K562 (cell line): ENCODE data around the gene RPS19BP1. TPM values are rescaled to one million over a fixed set of nuclear protein-coding genes. Genes with fewer than 3 reads are reported as not detected.

Experiments
- ATAC-seq: fragments of 200-7000 bp; cut with Tn5 transposase; 3 replicates; pipeline ENCODE4 v1.9.1; 2020; ENCODE audit warnings: moderate library complexity
- BruUV-seq: library from RNA; stranded (reverse); fragments of 400-500 nt; replicated peaks from 2 replicates; lab custom pipeline; 2021; lab: Mats Ljungman, UMichigan
- CTCF ChIA-PET: fragments of 300-600 bp; formaldehyde crosslinking; extraction: SDS; loops from one replicate; lab custom pipeline; 2021; ENCODE audit warnings: low intra/inter-chr PET ratio; lab: Yijun Ruan, JAX
- POLR2A ChIA-PET: fragments of 300-600, 350-650 bp; sonication (Branson Sonifier 250); formaldehyde crosslinking; extraction: SDS; loops from one replicate; lab custom pipeline; 2021; ENCODE audit warnings: antibody characterized with exemption, inconsistent platforms; lab: Yijun Ruan, JAX
- DNase-seq, 4 experiments: peaks; one replicate each; pipeline versions ENCODE4 v3.0.0 to v3.0.0-alpha.2; 2011 to 2018; ENCODE audit warnings: low spot score in 3 of 4, mixed read lengths in 3 of 4; ENCODE audit errors: extremely low read depth in 1 of 4
- FAIRE-seq: peaks from 2 replicates; lab custom pipeline; 2011; peaks lifted over from hg19 to GRCh38; lab: Jason Lieb, UNC
- H2AFZ ChIP-seq: 2 replicates; pipeline ENCODE4 v1.6.0; 2011; ENCODE audit warnings: low read depth, low read length, control low read depth, inconsistent platforms
- H3K27ac ChIP-seq: fragments of 200-600 bp; 3 replicates; pipeline ENCODE4 v1.8.0; 2011; ENCODE audit warnings: low read depth, mild to moderate bottlenecking, control low read depth, inconsistent platforms, low read length, moderate library complexity, mixed read lengths; ENCODE audit errors: extremely low read depth
- H3K27me3 ChIP-seq, 2 experiments: fragments of 300-600 bp in 1 of 2; 2 replicates in 1 of 2; 3 replicates in 1 of 2; pipeline versions ENCODE4 v1.6.0 to v1.8.0; 2011; ENCODE audit warnings: inconsistent platforms in 2 of 2, low read length in 2 of 2, mild to moderate bottlenecking in 1 of 2, mixed read lengths in 1 of 2, moderate library complexity in 1 of 2; ENCODE audit not compliant: control insufficient read depth in 2 of 2, insufficient read depth in 2 of 2
- H3K36me3 ChIP-seq: fragments of 300-600 bp; 3 replicates; pipeline ENCODE4 v1.8.0; 2011; ENCODE audit warnings: mild to moderate bottlenecking, low read length, inconsistent platforms; ENCODE audit not compliant: control insufficient read depth, insufficient read depth
- H3K4me1 ChIP-seq, 2 experiments: fragments of 200-600 bp in 1 of 2; replicated peaks in 1 of 2; 2 replicates in 1 of 2; 3 replicates in 1 of 2; pipeline versions ENCODE4 v1.5.1 to v1.8.0; 2011; ENCODE audit warnings: inconsistent platforms in 2 of 2, low read length in 2 of 2, mild to moderate bottlenecking in 1 of 2, mixed read lengths in 1 of 2, moderate library complexity in 1 of 2; ENCODE audit not compliant: control insufficient read depth in 2 of 2, insufficient read depth in 2 of 2
- H3K4me2 ChIP-seq: 2 replicates; pipeline ENCODE4 v1.6.1; 2011; ENCODE audit warnings: low read length, control low read depth, inconsistent platforms, mixed read lengths; ENCODE audit not compliant: insufficient read depth
- H3K4me3 ChIP-seq: fragments of 200-600 bp; sonication (generic), shearing (Covaris generic); 2 replicates; pipeline ENCODE4 v1.5.1; 2016; ENCODE audit warnings: control low read depth, inconsistent platforms
- H3K79me2 ChIP-seq: fragments of 200-600 bp; 3 replicates; pipeline ENCODE4 v1.8.0; 2011; ENCODE audit warnings: low read length, inconsistent platforms; ENCODE audit not compliant: control insufficient read depth, insufficient read depth
- H3K9ac ChIP-seq, 2 experiments: 2 replicates each; pipeline versions ENCODE4 v1.6.0 to v1.6.1; 2011; ENCODE audit warnings: low read depth in 2 of 2, low read length in 2 of 2, control low read depth in 1 of 2, inconsistent platforms in 1 of 2, mild to moderate bottlenecking in 1 of 2, mixed read lengths in 1 of 2; ENCODE audit not compliant: insufficient read depth in 1 of 2
- H3K9me1 ChIP-seq: one replicate; pipeline ENCODE4 v1.6.0; 2011; ENCODE audit warnings: inconsistent platforms, mild to moderate bottlenecking, low read length, moderate library complexity; ENCODE audit not compliant: control insufficient read depth, insufficient read depth
- H3K9me3 ChIP-seq: replicated peaks from 2 replicates; pipeline ENCODE4 v1.5.1; 2011; ENCODE audit warnings: low read depth, low read length, inconsistent platforms; ENCODE audit not compliant: control insufficient read depth, insufficient read depth
- H4K20me1 ChIP-seq: replicated peaks from 2 replicates; pipeline ENCODE4 v1.6.1; 2011; ENCODE audit warnings: low read length, inconsistent platforms, mixed read lengths; ENCODE audit not compliant: control insufficient read depth, insufficient read depth
- DIDO1 ChIP-seq: fragments of 450-650 bp; IDR thresholded peaks from 2 replicates; pipeline ENCODE4 v1.6.1; 2016; ENCODE audit warnings: low read depth, missing biosample characterization, missing genetic modification characterization
- KLF6 ChIP-seq: fragments of 250-450 bp; sonication (Bioruptor Pico); IDR thresholded peaks from 2 replicates; pipeline ENCODE4 v1.4.0; 2020; ENCODE audit warnings: mild to moderate bottlenecking, moderate library complexity, borderline replicate concordance
- NR2F6 ChIP-seq: fragments of 450-650 bp; formaldehyde crosslinking; IDR thresholded peaks from 2 replicates; pipeline ENCODE4 v1.4.0; 2020; ENCODE audit warnings: mild to moderate bottlenecking
- POLR2A ChIP-seq: fragments of 450-650 bp; conservative IDR thresholded peaks from 2 replicates; pipeline ENCODE4 v1.6.1; 2016
- RBFOX2 ChIP-seq: fragments of 200-400 bp; formaldehyde crosslinking; IDR thresholded peaks from 2 replicates; pipeline ENCODE4 v1.6.1; 2017; ENCODE audit warnings: low read depth, mild to moderate bottlenecking, low read length, moderate library complexity
- RNF2 ChIP-seq: sonication (generic); IDR thresholded peaks from 2 replicates; pipeline ENCODE4 v1.6.1; 2016
- SMAD1 ChIP-seq: fragments of 150-350 bp; IDR thresholded peaks from 2 replicates; pipeline ENCODE4 v1.6.1; 2014; ENCODE audit warnings: low read length, low read depth; ENCODE audit not compliant: partially characterized antibody
- SNRNP70 ChIP-seq: fragments of 200-400 bp; formaldehyde crosslinking; optimal IDR thresholded peaks from 2 replicates; pipeline ENCODE3; 2017; ENCODE audit warnings: low read depth, low read length
- U2AF1 ChIP-seq: fragments of 200-400 bp; formaldehyde crosslinking; optimal IDR thresholded peaks from 2 replicates; pipeline ENCODE3; 2017; ENCODE audit warnings: mild to moderate bottlenecking, low read depth, low read length, moderate library complexity
- ZNF121 ChIP-seq: sonication (generic); formaldehyde crosslinking; conservative IDR thresholded peaks from 2 replicates; pipeline ENCODE4 v1.8.0; 2022; ENCODE audit warnings: missing genetic modification reagents
- ZNF253 ChIP-seq: fragments of 250-450 bp; sonication (Bioruptor Pico); conservative IDR thresholded peaks from 2 replicates; pipeline ENCODE4 v1.6.1; 2021; ENCODE audit warnings: mild to moderate bottlenecking
- WGBS: fragments of 100-300 bp; shearing (Covaris generic); methylation state at CpG from one replicate; pipeline ENCODE4 v1.1.6; 2016; ENCODE audit warnings: low coverage, mixed read lengths; ENCODE audit not compliant: insufficient coverage; ENCODE audit errors: missing lambda C conversion rate; 5-methylcytosine and 5-hydroxymethylcytosine counted together
- in situ Hi-C: fragments of 300-500 bp; cut with MboI; formaldehyde crosslinking; loops from 4 replicates; pipeline ENCODE4 v1.15.0; 2018; ENCODE audit warnings: inconsistent platforms, mixed read lengths
- intact Hi-C: fragments of 100-400 bp; cut with micrococcal nuclease; formaldehyde crosslinking; loops from 2 replicates; pipeline ENCODE4 v1.14.2; 2022
- polyA plus RNA-seq, 8 experiments: library from polyadenylated mRNA; depleted of rRNA in 4 of 8; stranded (reverse) in 5 of 8; unstranded in 3 of 8; fragments of >200 nt; fragmentation: Nextera tagmentation in 2 of 8; fragmentation: Illumina TruSeq in 1 of 8; extraction: Ambion mirVana in 2 of 8; extraction: Trizol in 1 of 8; gene quantifications; 2 replicates each; pipeline versions ENCODE4 v1.2.1 to v1.2.3, GENCODE V29; 2011 to 2014; ENCODE audit warnings: inconsistent platforms in 1 of 8, missing spikeins in 1 of 8
- total RNA-seq, 7 experiments: library from RNA; depleted of rRNA in 6 of 7; stranded (reverse); fragments of >200 nt in 6 of 7; fragmentation: Illumina TruSeq in 2 of 7; extraction: Trizol in 2 of 7; gene quantifications; 2 replicates each; pipeline versions ENCODE4 v1.2.1 to v1.2.3, GENCODE V29; 2011 to 2021; ENCODE audit warnings: low replicate concordance in 1 of 7
- TF ChIP-seq, protein P1 (sequence below), 2 experiments: fragments of 450-650 bp; IDR thresholded peaks; 2 replicates each; pipeline ENCODE4 v1.6.1; 2016
- TF ChIP-seq, protein P2 (sequence below): sonication (generic); formaldehyde crosslinking; IDR thresholded peaks from 2 replicates; pipeline ENCODE4 v1.4.0; 2020; ENCODE audit warnings: mild to moderate bottlenecking, missing genetic modification reagents
- TF ChIP-seq, protein P3 (sequence below): sonication (generic); formaldehyde crosslinking; IDR thresholded peaks from 2 replicates; pipeline ENCODE4 v1.8.0; 2022; ENCODE audit warnings: mild to moderate bottlenecking, missing genetic modification reagents

Gene RPS19BP1
- total and polyA plus RNA-seq, 9 of the 15 experiments (the other 6 are each of a cell fraction or from before 2014, with no cell fraction given) = 3.0 to 223 (median 84.3) TPM

DNA sequence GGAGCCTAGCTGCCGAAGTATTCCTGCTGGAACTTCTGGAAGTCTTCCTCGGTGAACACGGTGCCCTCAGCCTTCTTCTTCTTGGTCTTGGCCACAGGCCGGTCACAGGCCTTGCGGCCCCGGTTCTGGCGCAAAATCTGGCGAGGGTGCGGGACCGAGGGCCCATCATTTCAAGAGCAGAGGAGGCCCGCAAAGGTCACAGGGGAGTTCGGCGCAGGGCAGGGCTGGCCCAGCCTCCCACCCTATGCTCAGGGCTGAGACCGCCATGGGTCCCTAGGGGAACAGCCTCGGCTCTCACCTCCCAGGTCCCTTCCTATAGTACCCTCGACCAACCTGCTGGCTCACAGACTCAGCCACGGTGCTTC, 3.1 kb downstream of the RPS19BP1 start:
- peaks cover 27 to 54% of the 10 kb centered on the region in 2 experiments; a peak in 4 of 5 replicates for H3K4me1 ChIP-seq
- TF ChIP-seq ZNF253 (no peak), NR2F6 (CRISPR knock-in tag) (no peak), DIDO1 (no peak), SMAD1 (no peak), SNRNP70 (no peak), KLF6 (CRISPR knock-in tag) (no peak), RNF2 (no peak; the same call in 1 of the 2 replicates), RBFOX2 (peak; percentile 36), ZNF121 (CRISPR knock-in tag) (no peak), U2AF1 (no peak), POLR2A (0 out of 2 replicates have a peak, but pooled peaks have one; percentile 20)
- TF ChIP-seq, protein P1, sequence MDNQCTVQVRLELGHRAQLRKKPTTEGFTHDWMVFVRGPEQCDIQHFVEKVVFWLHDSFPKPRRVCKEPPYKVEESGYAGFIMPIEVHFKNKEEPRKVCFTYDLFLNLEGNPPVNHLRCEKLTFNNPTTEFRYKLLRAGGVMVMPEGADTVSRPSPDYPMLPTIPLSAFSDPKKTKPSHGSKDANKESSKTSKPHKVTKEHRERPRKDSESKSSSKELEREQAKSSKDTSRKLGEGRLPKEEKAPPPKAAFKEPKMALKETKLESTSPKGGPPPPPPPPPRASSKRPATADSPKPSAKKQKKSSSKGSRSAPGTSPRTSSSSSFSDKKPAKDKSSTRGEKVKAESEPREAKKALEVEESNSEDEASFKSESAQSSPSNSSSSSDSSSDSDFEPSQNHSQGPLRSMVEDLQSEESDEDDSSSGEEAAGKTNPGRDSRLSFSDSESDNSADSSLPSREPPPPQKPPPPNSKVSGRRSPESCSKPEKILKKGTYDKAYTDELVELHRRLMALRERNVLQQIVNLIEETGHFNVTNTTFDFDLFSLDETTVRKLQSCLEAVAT (IDR thresholded peaks at IDR 0.05) = no peak
- TF ChIP-seq, protein P2, sequence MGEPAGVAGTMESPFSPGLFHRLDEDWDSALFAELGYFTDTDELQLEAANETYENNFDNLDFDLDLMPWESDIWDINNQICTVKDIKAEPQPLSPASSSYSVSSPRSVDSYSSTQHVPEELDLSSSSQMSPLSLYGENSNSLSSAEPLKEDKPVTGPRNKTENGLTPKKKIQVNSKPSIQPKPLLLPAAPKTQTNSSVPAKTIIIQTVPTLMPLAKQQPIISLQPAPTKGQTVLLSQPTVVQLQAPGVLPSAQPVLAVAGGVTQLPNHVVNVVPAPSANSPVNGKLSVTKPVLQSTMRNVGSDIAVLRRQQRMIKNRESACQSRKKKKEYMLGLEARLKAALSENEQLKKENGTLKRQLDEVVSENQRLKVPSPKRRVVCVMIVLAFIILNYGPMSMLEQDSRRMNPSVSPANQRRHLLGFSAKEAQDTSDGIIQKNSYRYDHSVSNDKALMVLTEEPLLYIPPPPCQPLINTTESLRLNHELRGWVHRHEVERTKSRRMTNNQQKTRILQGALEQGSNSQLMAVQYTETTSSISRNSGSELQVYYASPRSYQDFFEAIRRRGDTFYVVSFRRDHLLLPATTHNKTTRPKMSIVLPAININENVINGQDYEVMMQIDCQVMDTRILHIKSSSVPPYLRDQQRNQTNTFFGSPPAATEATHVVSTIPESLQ (CRISPR knock-in tag) = no peak
- TF ChIP-seq, protein P3, sequence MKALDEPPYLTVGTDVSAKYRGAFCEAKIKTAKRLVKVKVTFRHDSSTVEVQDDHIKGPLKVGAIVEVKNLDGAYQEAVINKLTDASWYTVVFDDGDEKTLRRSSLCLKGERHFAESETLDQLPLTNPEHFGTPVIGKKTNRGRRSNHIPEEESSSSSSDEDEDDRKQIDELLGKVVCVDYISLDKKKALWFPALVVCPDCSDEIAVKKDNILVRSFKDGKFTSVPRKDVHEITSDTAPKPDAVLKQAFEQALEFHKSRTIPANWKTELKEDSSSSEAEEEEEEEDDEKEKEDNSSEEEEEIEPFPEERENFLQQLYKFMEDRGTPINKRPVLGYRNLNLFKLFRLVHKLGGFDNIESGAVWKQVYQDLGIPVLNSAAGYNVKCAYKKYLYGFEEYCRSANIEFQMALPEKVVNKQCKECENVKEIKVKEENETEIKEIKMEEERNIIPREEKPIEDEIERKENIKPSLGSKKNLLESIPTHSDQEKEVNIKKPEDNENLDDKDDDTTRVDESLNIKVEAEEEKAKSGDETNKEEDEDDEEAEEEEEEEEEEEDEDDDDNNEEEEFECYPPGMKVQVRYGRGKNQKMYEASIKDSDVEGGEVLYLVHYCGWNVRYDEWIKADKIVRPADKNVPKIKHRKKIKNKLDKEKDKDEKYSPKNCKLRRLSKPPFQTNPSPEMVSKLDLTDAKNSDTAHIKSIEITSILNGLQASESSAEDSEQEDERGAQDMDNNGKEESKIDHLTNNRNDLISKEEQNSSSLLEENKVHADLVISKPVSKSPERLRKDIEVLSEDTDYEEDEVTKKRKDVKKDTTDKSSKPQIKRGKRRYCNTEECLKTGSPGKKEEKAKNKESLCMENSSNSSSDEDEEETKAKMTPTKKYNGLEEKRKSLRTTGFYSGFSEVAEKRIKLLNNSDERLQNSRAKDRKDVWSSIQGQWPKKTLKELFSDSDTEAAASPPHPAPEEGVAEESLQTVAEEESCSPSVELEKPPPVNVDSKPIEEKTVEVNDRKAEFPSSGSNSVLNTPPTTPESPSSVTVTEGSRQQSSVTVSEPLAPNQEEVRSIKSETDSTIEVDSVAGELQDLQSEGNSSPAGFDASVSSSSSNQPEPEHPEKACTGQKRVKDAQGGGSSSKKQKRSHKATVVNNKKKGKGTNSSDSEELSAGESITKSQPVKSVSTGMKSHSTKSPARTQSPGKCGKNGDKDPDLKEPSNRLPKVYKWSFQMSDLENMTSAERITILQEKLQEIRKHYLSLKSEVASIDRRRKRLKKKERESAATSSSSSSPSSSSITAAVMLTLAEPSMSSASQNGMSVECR (CRISPR knock-in tag) = 0 out of 2 replicates have a peak, but pooled peaks have one; percentile 16

More for the DNA sequence above, 3.1 kb downstream of the RPS19BP1 start:
- Histone ChIP-seq H3K27me3 (no peaks in the 10 kb centered on the region), H3K9me3 (no peaks in the 10 kb centered on the region), H3K9ac (peak overlapping the region in 1 of 2 experiments; percentile 49; a peak in 2 of 4 replicates), H3K4me3 (no peak overlapping the region), H4K20me1 (peaks cover 7% of the 10 kb centered on the region), H2AFZ (no peak overlapping the region), H3K27ac (peak overlapping the region; percentile 15; the same call in 1 of the 3 replicates), H3K9me1 (no peaks in the 10 kb centered on the region), H3K36me3 (peaks cover 51% of the 10 kb centered on the region), H3K79me2 (peaks cover 51% of the 10 kb centered on the region), H3K4me2 (peak overlapping the region; percentile 54)
- POLR2A ChIA-PET = interaction anchor here (0.6 to 4.2 kb wide), 10 partner anchors 9 to 659 kb away, joined by 3 to 42 read pairs (median 3); partner anchors contain the start of genes ATF4 and RPL3
- no peak for FAIRE-seq
- WGBS = 62% methylated on average over 15 of the region's 17 CpGs
- in situ Hi-C loops (no loop called here), intact Hi-C loops (loop anchor here (10.0 kb wide), 1 partner anchor 355 kb away; no protein-coding TSS in a partner anchor)
- no peak for ATAC-seq
- no TSS peak for BruUV-seq
- CTCF ChIA-PET = interaction anchor here (0.6 to 2.1 kb wide), 6 partner anchors 33 to 553 kb away, joined by 3 to 18 read pairs (median 4); no protein-coding TSS in a partner anchor
- DNase-seq = no peak
